ENCODE measurements around the gene DBX1. TPM values are rescaled to one million over a fixed set of nuclear protein-coding genes. Genes with fewer than 3 reads are reported as not detected.
"Not testable (repeated sequence)": the region's sequence is repeated elsewhere in the genome, so short reads cannot be mapped to it uniquely, and the experiment has no call there.

DBX1 gene
- total RNA-seq, 1 experiment from 2014 or later, result not detected

DNA sequence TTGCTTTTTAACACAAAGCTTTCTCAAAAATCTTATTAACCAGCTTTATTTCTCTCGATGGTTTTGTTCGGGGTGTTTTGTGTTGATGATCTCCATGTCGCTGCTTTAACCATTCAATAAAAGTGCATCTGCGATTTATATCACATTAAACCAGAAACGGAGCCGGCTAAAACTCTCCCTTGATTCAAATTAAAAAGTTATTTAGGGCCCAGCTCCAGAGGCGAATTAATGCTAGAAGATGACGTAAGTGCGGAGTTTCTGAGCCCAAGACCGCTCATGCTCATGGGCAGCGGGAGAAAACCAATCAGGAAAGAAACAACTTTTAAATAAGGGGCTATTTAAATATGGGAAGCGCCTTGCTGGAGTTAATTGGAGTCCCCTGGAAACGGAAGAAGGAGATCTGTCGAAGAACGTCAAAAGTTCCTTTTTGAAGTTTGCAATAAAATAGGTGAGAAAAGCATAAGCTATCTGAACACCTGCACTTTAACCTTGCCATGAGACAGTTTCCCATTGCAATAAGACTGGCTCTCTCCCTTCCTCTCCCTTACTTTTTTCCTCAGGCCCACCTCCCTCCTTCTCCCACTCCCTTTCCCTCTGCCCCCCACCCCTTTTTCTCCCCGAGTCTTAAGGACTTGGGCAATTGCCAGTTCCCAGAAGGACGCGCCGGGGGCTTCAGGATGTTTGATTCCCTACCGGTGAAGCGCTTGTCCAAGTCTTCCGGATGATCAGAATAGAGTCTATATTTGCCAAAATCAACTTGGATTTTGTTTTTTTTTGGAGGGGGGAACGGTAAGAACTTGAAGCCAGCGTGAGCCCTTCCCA lies 1.9 kb upstream of the DBX1 start:
- no peak for DNase-seq (ENCODE audit: low read depth)

- DNase-seq (ENCODE audit: low read depth), result peak; percentile 82
These were observed 1.1 kb upstream of the DBX1 start for GRCh38 chr11:20161230-20161918.

- DNase-seq (ENCODE audit: low read depth), result no peak
These were observed 551 bp downstream of the DBX1 start for GRCh38 chr11:20159466-20160381.

GRCh38 chr11:20158597-20159257 lies 1.5 kb downstream of the DBX1 start:
- peak; percentile 72 for DNase-seq (ENCODE audit: low read depth)

DNA sequence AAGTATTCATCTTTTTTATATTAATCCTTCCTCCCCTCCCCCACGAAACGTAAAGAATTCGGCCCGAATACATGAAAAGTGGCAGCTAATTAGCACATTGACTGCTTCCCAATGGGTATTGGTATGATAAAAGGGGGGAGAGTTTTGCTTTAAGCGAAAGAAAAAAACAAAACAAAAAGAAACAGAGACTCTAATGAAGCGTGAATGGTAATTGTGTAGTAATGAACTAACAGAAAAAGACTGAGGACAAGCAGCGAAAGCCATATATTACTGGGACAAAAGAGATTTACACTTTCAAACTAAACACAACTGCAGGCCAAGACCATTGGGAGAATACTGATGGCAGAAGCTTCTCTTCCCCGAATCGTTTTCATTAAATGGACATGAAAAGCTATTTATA lies 2.5 kb downstream of the DBX1 start:
- DNase-seq (ENCODE audit: low read depth), result no peak

- no peak for DNase-seq (ENCODE audit: low read depth)
These were observed 3.2 kb downstream of the DBX1 start for GRCh38 chr11:20156876-20157613.

DNA sequence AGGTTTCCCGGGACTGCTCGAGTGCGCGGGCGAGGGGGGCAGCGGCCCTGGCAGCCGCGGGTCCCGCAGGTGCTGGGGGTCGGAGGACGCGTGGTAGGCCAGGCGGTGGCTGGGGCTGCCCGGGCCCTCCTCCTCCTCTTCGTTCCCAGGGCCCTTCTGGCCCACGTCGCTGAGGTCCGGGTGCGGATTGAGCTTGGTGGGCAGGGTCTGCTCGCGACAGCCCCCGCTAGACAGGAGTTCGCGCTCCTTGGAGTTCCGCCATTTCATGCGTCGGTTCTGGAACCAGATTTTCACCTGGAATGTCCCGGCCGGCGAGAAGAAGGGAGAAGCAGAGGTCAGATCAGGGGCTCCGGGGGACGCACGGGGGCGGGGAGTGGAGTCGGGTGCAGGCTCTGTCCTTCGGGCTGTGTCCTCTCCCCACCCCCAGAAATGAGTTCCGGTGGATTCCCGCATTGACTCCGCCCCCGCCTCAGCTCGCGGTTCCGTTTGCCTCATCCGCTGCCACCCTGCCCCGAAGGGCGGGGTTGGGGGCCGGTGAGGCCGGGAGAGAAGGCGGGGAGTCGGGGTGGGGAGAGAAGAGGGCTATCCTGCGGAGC lies 3.9 kb downstream of the DBX1 start:
- DNase-seq (ENCODE audit: low read depth), result no peak

DNA sequence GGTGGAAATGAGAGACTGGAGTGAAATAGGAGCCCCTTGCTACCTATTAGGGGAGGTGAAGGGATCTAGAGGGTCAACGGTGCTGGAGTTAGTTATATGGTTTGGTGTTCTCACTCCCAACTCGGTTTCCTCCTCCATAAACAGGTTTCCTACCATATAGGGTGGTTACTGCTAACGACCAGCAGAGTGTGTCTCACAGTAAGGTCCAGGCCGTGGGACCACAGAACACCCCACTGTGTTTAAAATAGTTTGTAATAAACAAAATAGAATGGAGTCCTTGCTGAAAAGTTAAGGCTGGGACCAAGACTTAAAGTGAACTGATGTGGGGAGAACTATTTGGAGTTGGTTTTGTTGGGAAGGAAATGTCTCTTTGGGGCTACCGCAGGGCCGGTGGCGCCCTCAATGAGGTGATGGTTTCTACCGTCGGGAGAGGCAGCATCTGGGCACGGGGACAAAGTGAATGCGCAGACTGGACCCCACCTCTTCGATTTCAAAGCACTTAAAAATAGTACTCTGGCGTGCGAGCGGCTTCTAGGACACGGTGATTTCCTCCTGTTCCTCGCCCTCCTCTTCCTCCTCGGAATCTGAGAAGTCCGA lies 4.5 kb downstream of the DBX1 start:
- no peak for DNase-seq (ENCODE audit: low read depth)

DNA sequence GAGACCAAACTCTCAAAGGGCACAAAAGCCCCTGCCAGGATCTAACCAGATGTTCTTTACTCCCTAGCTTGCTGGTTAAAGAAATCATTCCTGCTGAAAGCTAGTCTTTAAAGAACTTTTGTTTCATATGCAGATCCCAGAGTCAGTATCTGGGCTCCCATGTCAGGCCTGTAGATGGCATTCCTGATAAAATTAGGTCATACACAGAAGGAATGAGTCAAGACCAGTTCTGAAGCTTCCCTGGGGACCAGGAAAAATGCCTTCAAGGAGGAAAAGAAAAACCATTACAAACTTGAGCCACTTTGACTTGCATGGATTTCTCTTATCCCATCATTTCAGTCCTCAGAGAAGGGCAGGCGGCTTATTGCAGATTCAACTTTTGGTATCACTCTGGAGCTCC lies 5.9 kb downstream of the DBX1 start:
- DNase-seq (ENCODE audit: low read depth), result peak; percentile 52

DNA sequence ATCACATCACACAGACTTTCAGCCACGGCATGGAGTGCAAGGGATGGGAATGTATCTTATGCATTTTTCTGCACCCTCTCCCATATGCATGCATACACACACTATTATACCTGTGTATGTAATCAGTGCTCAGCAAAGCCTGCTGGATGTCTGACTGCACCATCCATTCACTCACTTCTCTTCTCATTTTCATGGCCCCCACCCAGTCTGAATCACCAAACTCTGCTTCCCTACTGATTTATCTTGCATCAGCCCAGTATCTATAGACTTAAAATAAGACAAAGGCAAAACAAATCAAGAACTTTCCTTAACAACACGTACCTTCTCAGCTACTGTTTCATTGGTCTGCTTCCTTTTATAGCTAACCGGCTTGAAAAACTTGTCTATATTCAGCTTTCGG lies 21.6 kb downstream of the DBX1 start:
- no peak for DNase-seq (ENCODE audit: low read depth)

DNA sequence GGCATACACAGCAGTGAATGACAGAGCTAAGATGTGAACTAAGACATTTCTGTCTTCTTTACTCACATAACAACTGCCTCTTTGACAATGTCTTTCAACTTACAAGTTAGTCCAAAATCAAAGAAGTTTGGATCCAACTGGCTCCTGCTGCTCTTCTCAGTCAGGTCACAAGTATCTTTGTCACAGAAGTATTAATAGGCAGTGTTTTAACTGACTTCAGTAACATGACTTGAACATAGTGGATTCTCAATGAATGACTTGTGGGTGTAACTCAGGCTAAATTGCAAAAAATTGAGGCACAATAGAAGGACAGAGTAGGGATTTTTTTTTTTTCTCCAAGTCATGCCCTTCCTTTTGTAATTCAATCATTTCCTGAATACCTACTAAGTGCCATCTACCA lies 22.6 kb downstream of the DBX1 start:
- DNase-seq (ENCODE audit: low read depth), result no peak

- peak; percentile 36 for DNase-seq (ENCODE audit: low read depth)
These were observed 25.1 kb downstream of the DBX1 start for GRCh38 chr11:20134991-20135736.

DNA sequence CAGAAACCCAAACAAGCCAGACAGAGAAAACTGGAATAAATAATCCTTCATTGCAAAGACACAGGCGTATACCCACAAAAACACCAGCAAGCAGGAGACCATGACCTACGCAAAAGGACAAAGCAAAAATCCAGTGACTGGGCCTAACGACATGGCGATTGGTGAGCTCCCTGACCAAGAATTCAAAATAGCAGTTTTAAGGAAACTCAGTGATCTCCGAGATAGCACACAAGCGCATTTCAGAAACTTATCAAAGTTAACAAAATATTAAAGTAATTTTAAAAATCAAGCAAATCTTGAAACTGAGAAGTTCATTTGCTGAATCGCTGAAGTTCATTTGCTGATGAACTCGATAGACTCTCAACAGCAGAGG lies 27.6 kb downstream of the DBX1 start:
- no peak for DNase-seq (ENCODE audit: low read depth)

DNA sequence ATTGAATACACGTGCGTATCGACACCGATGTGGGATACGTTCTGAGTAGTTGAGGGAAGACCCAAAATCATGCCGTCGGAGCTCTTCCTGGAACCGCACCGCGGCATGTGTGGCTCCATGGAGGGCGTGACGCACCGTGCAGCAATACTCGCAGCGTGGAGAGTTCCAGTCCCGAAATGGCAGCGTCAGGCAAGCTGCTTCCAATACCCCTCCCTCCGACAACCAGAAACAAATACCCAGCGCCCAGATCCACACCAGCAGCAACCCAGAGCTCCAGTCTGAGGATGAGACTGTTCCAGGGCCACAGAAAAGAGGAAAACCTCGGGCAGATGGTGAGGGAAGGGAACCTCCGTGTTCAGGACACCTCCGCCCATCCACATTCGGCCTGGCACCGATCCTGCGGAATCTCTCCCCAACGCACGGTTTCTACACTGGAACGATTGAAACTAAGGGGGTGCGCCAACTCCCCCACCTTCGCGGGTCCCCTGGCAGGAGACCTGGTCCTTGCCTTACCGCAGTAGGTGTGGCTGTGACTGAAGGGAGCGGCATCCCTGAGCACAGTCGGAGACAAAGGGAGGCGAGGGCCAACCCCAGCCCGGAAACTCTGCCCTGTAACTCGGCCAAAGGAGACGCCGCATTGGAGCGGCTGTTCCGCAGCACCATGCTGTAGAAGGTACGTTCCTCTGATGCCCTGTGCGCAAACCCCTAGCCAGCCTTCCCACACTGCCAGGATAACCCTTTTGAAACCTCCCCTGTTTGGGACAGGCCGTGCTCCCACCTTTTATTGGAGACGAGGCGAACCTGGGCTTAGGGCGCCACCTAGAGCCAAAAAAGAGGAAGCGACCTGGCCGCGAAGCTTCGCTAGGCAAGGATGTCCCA lies 28.2 kb downstream of the DBX1 start:
- peak; percentile 58 for DNase-seq (ENCODE audit: low read depth)

GRCh38 chr11:20129665-20130064 lies 30.6 kb downstream of the DBX1 start:
- DNase-seq (ENCODE audit: low read depth), result no peak

- not testable (repeated sequence) for DNase-seq (ENCODE audit: low read depth)
These were observed 31.8 kb downstream of the DBX1 start for GRCh38 chr11:20128528-20128825.

DNA sequence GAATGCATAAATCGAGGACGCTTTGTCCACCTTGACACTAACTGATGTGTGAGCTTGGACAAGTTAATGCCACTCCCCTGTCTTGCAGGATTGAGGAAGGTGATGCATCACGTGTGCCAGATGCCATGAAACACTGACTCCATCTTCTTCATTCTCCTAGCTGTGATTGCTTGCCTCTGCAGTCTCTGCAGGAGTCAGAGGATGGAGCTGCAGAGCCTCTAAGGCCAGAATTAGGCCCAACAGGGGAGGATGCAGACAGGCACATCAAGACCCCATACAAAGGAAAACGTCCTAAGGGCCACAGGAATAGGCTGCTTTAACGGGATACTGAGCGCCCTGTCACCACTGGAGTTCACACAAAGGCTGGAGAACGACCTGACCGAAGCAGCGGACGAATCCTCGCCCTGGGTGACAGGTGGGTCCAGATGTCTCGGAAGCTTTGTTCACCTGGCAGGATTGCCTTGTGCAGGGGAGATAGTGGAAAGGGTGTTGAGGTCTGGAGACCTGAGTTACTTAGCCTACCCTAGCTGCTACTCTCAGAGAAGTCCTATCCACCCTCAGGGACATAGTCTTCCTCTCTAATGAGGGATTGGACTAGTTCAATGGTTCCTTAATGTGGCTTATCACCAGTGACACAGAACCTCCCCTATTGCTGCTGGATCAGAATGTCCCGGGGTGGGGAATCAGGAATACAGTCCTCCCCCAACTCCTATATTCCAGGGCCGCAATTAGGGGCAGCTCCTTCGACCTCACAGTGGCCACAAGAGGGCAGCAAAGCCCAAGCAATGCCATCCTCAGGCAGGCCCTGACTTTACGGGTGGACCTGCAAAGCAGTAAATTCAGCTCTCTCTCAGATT lies 32.4 kb downstream of the DBX1 start:
- peak; percentile 64 for DNase-seq (ENCODE audit: low read depth)

DNA sequence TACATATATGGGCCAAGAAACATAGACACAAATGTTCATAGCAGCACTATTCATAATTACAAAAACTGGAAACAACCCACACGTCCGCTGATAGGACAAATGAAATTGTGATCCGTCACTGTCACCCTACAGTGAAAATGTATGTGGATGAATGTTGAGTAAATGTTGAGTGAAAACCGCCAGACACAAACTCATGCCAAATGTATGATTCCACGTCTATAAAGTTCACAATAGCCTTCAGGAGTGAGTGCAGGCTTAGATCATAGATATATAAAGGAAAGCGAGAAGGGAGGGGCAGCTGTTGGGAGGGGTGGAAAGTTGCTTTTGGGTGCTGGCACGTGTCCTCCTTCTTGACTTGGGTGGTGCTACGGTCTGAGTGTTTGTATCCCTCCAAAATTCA lies 33.6 kb downstream of the DBX1 start:
- no peak for DNase-seq (ENCODE audit: low read depth)

All from M059J (cell line).